Nephron progenitor cell (in vitro differentiated cells): ENCODE measurements around the gene TLR9.

Experiments used
- DNase-seq: peaks from one replicate; pipeline ENCODE4 v3.0.0; 2021
- H3K27ac Mint-ChIP-seq: 2 replicates; pipeline ENCODE4 v1.8.0; 2021; ENCODE audit warnings: mild to moderate bottlenecking, moderate library complexity, mixed read lengths
- H3K27me3 Mint-ChIP-seq: 2 replicates; pipeline ENCODE4 v1.8.0; 2021; ENCODE audit warnings: mild to moderate bottlenecking, low read depth, mixed read lengths; ENCODE audit not compliant: poor library complexity
- H3K36me3 Mint-ChIP-seq: 2 replicates; pipeline ENCODE4 v1.8.0; 2021; ENCODE audit warnings: low read depth, mixed read lengths
- H3K4me1 Mint-ChIP-seq: 2 replicates; pipeline ENCODE4 v1.8.0; 2021; ENCODE audit warnings: mixed read lengths
- H3K4me3 Mint-ChIP-seq: 2 replicates; pipeline ENCODE4 v1.8.0; 2021; ENCODE audit warnings: mild to moderate bottlenecking, moderate library complexity, mixed read lengths
- H3K9me3 Mint-ChIP-seq: 2 replicates; pipeline ENCODE4 v1.8.0; 2021; ENCODE audit warnings: mild to moderate bottlenecking, moderate library complexity, mixed read lengths
- CTCF ChIP-seq: fragments of 200-600 bp; sonication (generic); IDR thresholded peaks from 2 replicates; pipeline ENCODE4 v1.5.0; 2021; ENCODE audit warnings: antibody characterized with exemption

The TLR9 gene

DNA sequence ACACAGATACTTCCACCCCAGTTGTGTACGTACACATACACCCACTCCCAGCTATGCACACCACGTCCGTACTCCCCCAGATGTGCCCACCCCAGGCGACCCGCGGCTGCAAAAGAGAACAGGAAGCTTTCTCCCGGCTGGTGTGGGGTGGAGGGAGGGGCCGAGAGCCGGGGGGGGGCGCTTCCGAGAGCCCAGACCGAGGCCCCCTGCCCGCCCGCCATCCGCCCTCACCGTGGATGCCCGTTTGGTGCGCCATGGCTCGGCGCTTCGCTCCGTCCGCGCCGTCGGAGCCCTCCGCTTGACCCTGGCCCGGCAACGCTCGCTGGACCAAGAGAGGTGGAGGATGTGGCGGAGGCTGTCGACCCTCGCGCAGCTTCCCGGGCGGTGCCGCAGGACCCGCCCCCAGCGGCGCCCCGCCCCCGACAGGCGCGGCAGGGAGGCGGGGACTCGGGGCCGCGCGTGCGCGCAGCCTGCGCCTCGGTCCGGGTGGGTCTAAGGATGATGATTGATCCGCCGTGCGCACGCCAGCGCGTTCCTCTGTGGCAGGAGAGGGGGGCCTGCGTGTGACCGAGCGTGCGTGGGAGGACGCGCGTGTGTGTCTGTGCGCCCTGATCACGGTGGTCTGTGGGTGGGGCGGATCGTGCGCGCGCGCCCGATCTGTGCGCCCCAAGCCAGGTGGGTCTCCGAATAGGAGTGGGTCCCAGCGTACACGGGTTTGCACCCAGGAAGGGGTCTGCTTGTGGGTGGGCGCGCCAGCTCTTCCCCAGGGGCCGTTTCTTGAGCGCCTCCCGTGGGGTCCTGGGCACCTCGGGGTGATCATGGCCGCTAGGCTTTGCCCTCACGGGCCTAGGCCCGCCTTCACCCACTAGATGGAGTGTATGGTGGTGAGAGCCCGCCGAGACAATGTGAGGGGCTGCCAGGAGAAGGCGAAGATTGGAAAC is 13.6 kb upstream of the TLR9 start, which contains the start of gene TWF2:
Gene TWF2 (minus strand): TSS at position 398 of the 941 bp plus-strand sequence. CDS start 142 bp downstream, at position 256.
- peaks cover 7% of the 10 kb centered on the region for H3K9me3 Mint-ChIP-seq
- peaks cover 7% of the 10 kb centered on the region for H3K36me3 Mint-ChIP-seq
- peak; percentile 90 for DNase-seq
- peaks cover 52% of the 10 kb centered on the region for H3K4me1 Mint-ChIP-seq
- no peak for TF ChIP-seq CTCF
- H3K27ac Mint-ChIP-seq = peak within 1 kb of the TSS; percentile 61
- H3K27me3 Mint-ChIP-seq = peaks cover 19% of the 10 kb centered on the region
- H3K4me3 Mint-ChIP-seq = peak within 1 kb of the TSS; percentile 91

DNA sequence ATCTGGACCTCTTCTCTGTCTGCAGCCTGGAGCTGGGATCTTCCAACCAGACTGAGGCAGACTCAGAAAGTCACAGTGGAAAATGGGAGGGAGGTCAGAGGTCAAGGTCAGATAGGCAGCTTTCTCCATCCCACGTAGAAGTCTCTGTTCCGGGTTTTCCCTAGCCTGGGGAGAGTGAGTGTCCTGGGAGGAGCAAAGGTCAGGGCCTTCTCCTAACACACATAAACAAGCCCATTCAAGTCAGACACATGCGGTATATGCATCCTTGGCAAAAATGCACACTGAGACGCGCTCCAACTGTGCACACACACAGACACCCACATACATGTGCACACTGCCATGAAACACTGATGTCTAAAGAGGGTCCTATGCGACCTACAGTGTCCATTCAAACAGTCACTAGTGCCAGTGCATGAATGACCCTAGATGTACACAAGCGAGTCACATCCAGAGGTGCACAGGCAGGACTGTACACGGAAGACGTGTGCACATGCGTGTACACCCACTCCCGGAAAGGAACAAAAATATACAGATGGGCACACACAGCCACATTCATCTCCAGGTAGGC is 12.8 kb upstream of the TLR9 start:
- Mint-ChIP-seq H3K27me3 (peaks cover 12% of the 10 kb centered on the region), H3K4me3 (peak overlapping the region; percentile 91), H3K9me3 (peaks cover 4% of the 10 kb centered on the region), H3K36me3 (peaks cover 7% of the 10 kb centered on the region), H3K4me1 (peaks cover 52% of the 10 kb centered on the region), H3K27ac (no peak overlapping the region)
- DNase-seq = no peak
- no peak for TF ChIP-seq CTCF

- TF ChIP-seq CTCF = no peak
- Mint-ChIP-seq H3K4me1 (peaks cover 52% of the 10 kb centered on the region), H3K9me3 (no peaks in the 10 kb centered on the region), H3K27me3 (peaks cover 6% of the 10 kb centered on the region), H3K4me3 (peak overlapping the region; percentile 91), H3K27ac (no peak overlapping the region), H3K36me3 (peaks cover 7% of the 10 kb centered on the region)
- DNase-seq = no peak
Observed at GRCh38 chr3:52237657-52238172, 12.3 kb upstream of the TLR9 start.

DNA sequence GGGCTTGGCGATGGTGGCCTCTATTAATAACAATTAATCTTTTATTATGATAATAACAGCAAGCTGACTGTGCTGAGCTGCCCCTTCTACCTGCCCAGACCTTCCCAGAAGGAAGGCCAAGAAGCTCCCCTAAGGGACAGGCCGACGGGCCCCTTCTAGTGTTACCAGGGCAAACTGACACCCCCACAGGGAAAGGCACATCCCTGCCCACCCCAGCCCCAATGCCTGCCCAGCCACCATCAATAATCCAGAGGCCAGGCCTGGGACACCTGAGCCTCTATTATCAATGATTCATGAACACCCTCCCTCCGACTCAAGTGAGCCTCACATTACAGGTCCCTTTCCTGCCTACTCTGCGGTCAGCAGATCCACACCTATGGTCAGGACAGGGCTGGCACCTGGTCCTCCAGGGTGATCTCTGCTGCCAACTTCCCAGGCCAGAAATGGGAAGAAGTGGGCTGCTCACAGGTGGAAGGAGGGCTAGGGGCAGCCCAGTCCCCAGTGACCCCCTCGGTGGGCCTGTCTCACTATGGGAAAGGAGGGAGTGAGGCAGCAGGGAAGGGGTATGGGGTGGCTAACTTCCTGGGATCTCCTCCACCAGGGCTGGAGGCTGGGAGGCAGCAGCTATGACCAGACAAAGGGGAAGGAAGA is 11.7 kb upstream of the TLR9 start:
- peaks cover 52% of the 10 kb centered on the region for H3K4me1 Mint-ChIP-seq
- H3K4me3 Mint-ChIP-seq = peak overlapping the region; percentile 50
- peaks cover under 1% of the 10 kb centered on the region for H3K27me3 Mint-ChIP-seq
- H3K27ac Mint-ChIP-seq = no peak overlapping the region
- H3K9me3 Mint-ChIP-seq = no peaks in the 10 kb centered on the region
- H3K36me3 Mint-ChIP-seq = peaks cover 6% of the 10 kb centered on the region
- no peak for TF ChIP-seq CTCF
- no peak for DNase-seq

DNA sequence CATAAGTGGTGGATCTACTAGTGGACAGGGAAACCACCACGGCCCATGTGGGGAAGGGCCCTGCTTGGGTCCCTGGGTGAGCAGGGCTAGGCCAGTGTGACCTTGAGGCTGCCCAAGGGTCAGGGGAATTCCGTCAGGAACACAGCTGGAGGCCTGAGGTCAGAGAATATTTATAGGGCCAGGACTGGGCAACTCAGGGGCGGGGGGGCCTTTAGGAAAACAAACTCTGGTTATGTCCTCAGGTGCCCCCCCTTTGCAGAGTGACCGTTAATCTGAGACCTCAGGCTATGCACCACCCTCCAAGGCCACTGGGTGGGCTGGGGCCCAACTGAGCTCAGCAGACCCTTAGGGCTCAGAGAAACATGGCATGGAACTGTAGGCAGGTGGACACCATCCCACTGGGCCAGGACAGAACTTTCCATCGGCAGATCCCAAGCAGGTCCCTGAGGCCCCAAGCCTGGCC is 11.0 kb upstream of the TLR9 start:
- no peak for TF ChIP-seq CTCF
- Mint-ChIP-seq H3K4me1 (peaks cover 52% of the 10 kb centered on the region), H3K4me3 (no peak overlapping the region), H3K27ac (no peak overlapping the region), H3K36me3 (peaks cover 4% of the 10 kb centered on the region), H3K27me3 (no peaks in the 10 kb centered on the region), H3K9me3 (no peaks in the 10 kb centered on the region)
- no peak for DNase-seq
